GM12801 (cell line): ENCODE results near the gene NMT1.

Experiments
- TF ChIP-seq, protein P1 (sequence below): IDR thresholded peaks from one replicate; pipeline ENCODE4 v1.5.1; 2011; ENCODE audit warnings: control low read depth; ENCODE audit not compliant: insufficient read length; ENCODE audit errors: extremely low read depth

The NMT1 gene

DNA sequence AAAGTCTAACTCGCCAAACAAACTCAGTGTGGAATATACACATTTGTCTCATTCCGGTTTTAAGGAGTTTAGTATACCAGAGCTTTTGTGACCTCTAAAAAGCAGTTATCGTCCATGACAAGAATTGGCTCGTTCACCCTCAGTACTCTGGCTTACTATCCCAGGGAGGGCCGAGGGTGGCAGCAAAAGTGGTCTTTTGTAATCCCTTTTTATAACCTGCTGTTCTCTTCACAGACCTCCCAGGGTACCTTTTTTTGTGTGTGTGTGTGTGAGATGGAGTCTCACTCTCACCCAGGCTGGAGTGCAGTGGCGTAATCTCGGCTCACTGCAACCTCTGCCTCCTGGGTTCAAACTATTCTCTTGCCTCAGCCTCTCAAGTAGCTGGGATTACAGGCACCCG lies 8.9 kb downstream of the NMT1 start:
- TF ChIP-seq, protein P1, sequence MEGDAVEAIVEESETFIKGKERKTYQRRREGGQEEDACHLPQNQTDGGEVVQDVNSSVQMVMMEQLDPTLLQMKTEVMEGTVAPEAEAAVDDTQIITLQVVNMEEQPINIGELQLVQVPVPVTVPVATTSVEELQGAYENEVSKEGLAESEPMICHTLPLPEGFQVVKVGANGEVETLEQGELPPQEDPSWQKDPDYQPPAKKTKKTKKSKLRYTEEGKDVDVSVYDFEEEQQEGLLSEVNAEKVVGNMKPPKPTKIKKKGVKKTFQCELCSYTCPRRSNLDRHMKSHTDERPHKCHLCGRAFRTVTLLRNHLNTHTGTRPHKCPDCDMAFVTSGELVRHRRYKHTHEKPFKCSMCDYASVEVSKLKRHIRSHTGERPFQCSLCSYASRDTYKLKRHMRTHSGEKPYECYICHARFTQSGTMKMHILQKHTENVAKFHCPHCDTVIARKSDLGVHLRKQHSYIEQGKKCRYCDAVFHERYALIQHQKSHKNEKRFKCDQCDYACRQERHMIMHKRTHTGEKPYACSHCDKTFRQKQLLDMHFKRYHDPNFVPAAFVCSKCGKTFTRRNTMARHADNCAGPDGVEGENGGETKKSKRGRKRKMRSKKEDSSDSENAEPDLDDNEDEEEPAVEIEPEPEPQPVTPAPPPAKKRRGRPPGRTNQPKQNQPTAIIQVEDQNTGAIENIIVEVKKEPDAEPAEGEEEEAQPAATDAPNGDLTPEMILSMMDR = no peak

DNA sequence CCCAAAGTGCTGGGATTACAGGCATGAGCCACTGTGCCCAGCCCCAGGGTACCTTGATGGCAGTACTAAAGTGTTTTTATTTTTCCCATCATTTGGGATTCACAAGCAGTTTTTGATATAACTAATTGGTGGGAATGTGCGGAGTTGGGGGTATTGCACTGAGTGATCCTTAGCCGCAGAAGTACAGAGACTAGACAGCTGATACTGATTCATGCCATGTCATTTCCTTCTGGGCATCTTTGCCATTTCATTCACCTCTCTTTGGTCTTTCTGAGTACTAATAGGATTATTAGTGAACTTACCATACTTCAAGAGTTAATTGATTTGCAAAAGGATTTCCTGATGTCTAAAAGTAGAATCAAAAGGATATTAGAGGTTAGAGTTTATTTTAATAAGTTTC lies 9.7 kb downstream of the NMT1 start:
- TF ChIP-seq, protein P1 = no peak

DNA sequence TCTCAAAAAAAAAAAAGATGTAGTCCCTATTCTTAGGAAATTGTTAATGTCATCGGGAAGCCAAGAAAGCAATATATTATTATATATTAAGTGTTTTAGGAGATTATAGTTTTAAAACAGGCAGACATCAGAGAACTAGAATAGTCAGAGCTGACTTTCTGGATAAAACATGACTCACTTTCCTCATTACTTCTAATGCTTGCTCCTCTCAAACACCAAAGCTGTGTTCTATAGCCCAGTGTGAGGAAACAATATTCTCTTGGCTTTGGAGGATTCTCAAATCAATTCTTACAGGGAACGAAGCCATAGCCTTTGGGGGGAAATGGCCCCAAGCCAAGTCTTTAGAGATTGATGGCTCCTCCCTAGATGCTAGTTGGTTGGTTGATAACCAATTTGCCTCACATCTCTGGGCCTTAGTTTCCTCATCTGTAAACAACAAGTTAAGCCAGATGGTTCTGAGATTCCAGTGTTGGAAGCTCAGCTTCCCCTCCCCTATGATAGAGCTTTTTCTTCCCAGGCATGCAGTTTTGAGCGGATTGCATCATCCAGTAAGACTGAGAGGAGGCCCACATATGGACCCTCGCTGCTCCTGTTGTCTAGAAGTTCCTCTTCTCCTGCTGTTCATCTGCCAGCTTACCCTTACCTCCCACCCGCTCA lies 12.4 kb downstream of the NMT1 start:
- TF ChIP-seq, protein P1 = no peak

DNA sequence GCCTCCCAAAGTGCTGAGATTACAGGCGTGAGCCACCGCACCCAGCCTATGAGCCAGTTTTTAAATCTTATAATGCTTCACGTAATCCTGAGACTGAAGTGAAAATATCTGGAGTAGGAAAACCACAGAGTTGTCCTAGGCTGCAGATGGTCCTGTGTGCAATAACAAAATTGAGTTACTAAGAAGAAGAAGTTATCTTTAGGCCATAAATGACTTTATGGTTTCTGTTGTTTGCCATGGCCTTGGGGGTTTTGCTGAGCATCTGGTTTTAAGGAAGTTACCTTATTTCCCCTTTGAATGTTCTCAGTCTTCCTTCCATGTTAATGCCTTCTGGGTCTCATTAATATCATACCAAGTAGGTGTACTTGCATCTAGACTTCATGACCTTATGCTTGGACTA lies 16.5 kb downstream of the NMT1 start:
- TF ChIP-seq, protein P1 = no peak

DNA sequence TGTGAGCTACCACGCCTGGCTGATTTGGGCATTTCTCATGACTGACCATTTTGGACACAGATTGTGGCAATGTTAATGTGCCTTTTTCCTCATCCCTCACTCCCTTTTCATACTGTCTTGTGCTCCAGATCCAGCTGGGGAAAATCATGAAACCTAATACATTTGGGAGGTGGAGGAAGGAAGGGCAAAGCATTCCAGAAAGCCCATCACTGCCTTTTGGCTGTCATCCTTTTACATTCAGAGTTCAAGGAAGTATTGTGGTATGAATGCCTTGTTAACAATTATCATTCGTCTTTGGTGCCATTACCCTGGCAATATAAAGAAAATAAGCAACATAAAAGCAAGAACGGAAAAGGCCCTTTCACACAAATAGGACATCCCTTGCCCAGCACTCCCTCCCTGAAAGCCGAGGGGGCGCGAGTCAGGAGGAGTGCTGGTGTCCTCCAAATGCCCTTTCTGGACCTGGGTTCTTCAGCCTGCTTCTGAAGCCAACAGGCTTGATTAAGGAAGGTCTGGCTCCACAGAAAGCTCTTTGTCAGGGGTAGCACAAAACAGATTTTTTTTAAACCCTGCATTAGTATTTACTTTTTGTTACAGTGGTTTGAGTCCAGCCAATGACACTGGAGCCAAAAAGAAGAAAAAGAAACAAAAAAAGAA lies 20.1 kb downstream of the NMT1 start:
- TF ChIP-seq, protein P1 = no peak

DNA sequence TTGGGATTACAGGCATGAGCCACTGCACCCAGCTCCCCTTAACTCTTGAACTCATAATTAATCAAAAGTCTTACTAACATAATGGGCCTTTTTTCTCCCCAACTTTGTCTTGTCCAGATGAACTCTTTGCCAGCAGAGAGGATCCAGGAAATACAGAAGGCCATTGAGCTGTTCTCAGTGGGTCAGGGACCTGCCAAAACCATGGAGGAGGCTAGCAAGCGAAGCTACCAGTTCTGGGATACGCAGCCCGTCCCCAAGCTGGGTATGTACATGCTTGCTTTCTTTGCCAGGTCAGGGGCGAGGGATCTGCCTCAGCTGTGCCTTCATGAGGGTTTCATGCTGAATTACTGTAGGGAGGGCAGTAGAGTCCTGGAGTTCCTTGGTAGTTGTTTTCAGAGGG lies 25.3 kb downstream of the NMT1 start:
- TF ChIP-seq, protein P1 = no peak

DNA sequence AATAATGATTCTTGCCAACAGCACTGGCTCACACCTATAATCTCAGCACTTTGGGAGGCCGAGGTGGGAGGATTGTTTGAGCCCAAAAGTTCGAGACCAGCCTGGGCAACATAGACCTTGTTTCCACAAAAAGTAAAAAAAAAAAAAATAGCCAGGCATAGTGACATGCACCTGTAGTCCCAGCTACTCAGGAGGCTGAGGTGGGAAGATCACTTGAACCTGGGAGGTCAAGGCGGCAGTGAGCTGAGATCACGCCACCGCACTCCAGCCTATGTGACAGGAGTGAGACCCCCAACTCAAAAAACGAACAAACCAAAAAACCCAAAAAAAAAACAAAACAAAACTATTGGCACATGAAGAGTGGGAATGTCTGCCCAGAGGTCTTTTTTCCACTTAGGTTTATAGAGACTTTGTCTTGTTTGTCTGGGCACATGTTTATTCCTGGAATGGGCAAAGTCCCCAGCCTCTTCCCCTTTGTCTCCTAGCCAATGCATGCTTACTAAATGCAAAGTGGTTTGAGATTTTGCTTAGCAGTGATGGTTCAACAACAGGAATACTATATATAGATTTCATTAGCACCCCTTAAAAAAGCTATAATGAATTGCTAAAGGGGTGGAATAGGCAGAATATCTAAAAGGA lies 25.9 kb downstream of the NMT1 start:
- TF ChIP-seq, protein P1 = no peak
